ENCODE results near the gene ODC1. TPM values are rescaled to one million over a fixed set of nuclear protein-coding genes. Genes with fewer than 3 reads are reported as not detected.

The ODC1 gene
- total and polyA plus RNA-seq, 2 donors (not counting 1 experiment from before 2014, with no cell fraction given), result 86.4 to 89.3 TPM

DNA sequence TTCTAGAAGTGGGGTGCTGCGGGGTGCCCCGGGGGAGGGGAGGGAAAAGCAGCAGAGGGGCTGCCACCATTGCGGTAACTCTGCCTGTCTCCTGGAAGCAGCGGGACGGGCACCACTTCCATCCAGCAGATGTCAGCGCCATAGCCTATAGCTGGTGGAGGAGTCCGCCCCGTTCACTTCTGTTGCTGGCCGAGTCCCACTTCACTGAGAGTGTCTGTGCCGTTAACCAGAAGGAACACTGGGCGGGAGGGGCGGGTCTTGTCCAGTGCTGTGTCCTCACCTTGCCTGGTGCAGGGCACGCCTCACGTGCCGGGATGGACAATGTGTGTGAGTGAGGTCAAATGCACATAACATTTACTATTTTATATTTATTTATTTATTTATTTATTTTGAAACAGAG lies 19.3 kb upstream of the ODC1 start:
- Histone ChIP-seq H3K27ac (ENCODE audit: insufficient read depth, low read length) (no peak overlapping the region), H3K4me2 (ENCODE audit: extremely low read depth, insufficient read depth, low read length) (no peak overlapping the region), H2AFZ (ENCODE audit: low read length) (no peak overlapping the region), H3K36me3 (ENCODE audit: control insufficient read depth, insufficient read depth, low read length) (no peaks in the 10 kb centered on the region), H4K20me1 (ENCODE audit: control insufficient read depth, extremely low read depth, insufficient read depth, low read length) (no peaks in the 10 kb centered on the region), H3K27me3 (ENCODE audit: control insufficient read depth, insufficient read depth, low read length) (peaks cover 11% of the 10 kb centered on the region), H3K9ac (ENCODE audit: insufficient read depth, low read length) (no peak overlapping the region), H3K4me1 (ENCODE audit: control insufficient read depth, extremely low read depth, insufficient read depth, low read length) (no peaks in the 10 kb centered on the region), H3K79me2 (ENCODE audit: control insufficient read depth, insufficient read depth, low read length) (no peaks in the 10 kb centered on the region), H3K4me3 (replicated peaks in 1 of 4; ENCODE audit: control extremely low read depth in 1 of 4, insufficient read depth in 1 of 4, low read depth in 3 of 4, low read length in 4 of 4) (no peak overlapping the region), H3K9me3 (ENCODE audit: control insufficient read depth, insufficient read depth, low read depth, low read length) (no peaks in the 10 kb centered on the region)
- TF ChIP-seq EZH2 (IDR thresholded peaks at IDR 0.05; ENCODE audit: low read length, missing control alignments), result no peak
- TF ChIP-seq, protein P1, sequence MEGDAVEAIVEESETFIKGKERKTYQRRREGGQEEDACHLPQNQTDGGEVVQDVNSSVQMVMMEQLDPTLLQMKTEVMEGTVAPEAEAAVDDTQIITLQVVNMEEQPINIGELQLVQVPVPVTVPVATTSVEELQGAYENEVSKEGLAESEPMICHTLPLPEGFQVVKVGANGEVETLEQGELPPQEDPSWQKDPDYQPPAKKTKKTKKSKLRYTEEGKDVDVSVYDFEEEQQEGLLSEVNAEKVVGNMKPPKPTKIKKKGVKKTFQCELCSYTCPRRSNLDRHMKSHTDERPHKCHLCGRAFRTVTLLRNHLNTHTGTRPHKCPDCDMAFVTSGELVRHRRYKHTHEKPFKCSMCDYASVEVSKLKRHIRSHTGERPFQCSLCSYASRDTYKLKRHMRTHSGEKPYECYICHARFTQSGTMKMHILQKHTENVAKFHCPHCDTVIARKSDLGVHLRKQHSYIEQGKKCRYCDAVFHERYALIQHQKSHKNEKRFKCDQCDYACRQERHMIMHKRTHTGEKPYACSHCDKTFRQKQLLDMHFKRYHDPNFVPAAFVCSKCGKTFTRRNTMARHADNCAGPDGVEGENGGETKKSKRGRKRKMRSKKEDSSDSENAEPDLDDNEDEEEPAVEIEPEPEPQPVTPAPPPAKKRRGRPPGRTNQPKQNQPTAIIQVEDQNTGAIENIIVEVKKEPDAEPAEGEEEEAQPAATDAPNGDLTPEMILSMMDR (conservative IDR thresholded peaks at IDR 0.05 in 1 of 2, IDR thresholded peaks at IDR 0.05 in 1 of 2; ENCODE audit: low read depth in 1 of 2, low read length in 2 of 2), result no peak
- no peak for DNase-seq (ENCODE audit: low read depth in 2 of 2)

DNA sequence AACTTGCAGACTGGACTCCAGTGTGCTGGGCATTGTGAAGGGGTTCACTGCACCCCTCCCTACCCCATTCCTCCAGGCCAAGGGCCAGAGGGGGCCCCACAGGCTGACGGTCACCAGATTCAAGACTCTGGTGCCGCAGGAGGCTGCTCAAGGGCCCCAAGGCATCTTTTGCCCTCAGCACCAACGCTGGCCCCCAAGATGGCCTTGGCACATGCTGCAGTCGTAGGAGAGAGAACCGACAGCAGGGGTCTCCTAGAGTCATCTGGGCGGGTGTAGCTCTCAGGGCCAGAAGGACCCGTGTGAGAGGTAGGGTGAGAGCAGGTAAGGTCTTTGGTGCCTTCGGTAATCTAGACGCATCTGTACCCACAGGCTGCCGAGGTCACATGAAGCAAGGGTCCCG lies 18.7 kb upstream of the ODC1 start:
- no peaks in the 10 kb centered on the region for H3K4me1 ChIP-seq (ENCODE audit: control insufficient read depth, extremely low read depth, insufficient read depth, low read length)
- no peak overlapping the region for H3K4me2 ChIP-seq (ENCODE audit: extremely low read depth, insufficient read depth, low read length)
- no peak overlapping the region for H2AFZ ChIP-seq (ENCODE audit: low read length)
- H3K9ac ChIP-seq (ENCODE audit: insufficient read depth, low read length), result no peak overlapping the region
- no peaks in the 10 kb centered on the region for H4K20me1 ChIP-seq (ENCODE audit: control insufficient read depth, extremely low read depth, insufficient read depth, low read length)
- H3K9me3 ChIP-seq (ENCODE audit: control insufficient read depth, insufficient read depth, low read depth, low read length), result no peaks in the 10 kb centered on the region
- no peak for DNase-seq (ENCODE audit: low read depth in 2 of 2)
- peaks cover 11% of the 10 kb centered on the region for H3K27me3 ChIP-seq (ENCODE audit: control insufficient read depth, insufficient read depth, low read length)
- no peaks in the 10 kb centered on the region for H3K79me2 ChIP-seq (ENCODE audit: control insufficient read depth, insufficient read depth, low read length)
- no peaks in the 10 kb centered on the region for H3K36me3 ChIP-seq (ENCODE audit: control insufficient read depth, insufficient read depth, low read length)
- no peak overlapping the region for H3K27ac ChIP-seq (ENCODE audit: insufficient read depth, low read length)
- no peak for TF ChIP-seq EZH2 (IDR thresholded peaks at IDR 0.05; ENCODE audit: low read length, missing control alignments)
- TF ChIP-seq, protein P1 (conservative IDR thresholded peaks at IDR 0.05 in 1 of 2, IDR thresholded peaks at IDR 0.05 in 1 of 2; ENCODE audit: low read depth in 1 of 2, low read length in 2 of 2), result no peak
- no peak overlapping the region for H3K4me3 ChIP-seq (replicated peaks in 1 of 4; ENCODE audit: control extremely low read depth in 1 of 4, insufficient read depth in 1 of 4, low read depth in 3 of 4, low read length in 4 of 4)

DNA sequence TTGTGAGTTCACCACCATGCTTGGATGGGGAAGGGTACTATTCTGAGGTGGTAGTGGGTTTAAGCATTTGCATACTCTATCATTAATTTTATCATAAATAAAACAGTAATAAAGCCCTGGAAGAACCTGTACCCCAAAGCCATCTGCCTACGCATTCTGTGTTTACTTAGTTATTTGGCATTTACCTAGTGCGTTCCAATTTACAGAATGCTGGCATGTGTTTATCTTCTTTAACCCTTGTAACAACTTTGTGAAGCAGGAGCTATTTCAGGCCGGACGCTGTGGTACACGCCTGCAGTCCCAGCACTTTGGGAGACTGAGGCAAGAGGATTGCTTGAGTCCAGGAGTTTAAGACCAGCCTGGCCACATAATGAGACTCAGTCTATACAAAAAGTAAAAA lies 17.8 kb upstream of the ODC1 start:
- H3K36me3 ChIP-seq (ENCODE audit: control insufficient read depth, insufficient read depth, low read length), result no peaks in the 10 kb centered on the region
- no peak overlapping the region for H3K27ac ChIP-seq (ENCODE audit: insufficient read depth, low read length)
- no peak for DNase-seq (ENCODE audit: low read depth in 2 of 2)
- H4K20me1 ChIP-seq (ENCODE audit: control insufficient read depth, extremely low read depth, insufficient read depth, low read length), result no peaks in the 10 kb centered on the region
- no peaks in the 10 kb centered on the region for H3K9me3 ChIP-seq (ENCODE audit: control insufficient read depth, insufficient read depth, low read depth, low read length)
- no peak for TF ChIP-seq EZH2 (IDR thresholded peaks at IDR 0.05; ENCODE audit: low read length, missing control alignments)
- TF ChIP-seq, protein P1 (conservative IDR thresholded peaks at IDR 0.05 in 1 of 2, IDR thresholded peaks at IDR 0.05 in 1 of 2; ENCODE audit: low read depth in 1 of 2, low read length in 2 of 2), result no peak
- H2AFZ ChIP-seq (ENCODE audit: low read length), result no peak overlapping the region
- no peaks in the 10 kb centered on the region for H3K79me2 ChIP-seq (ENCODE audit: control insufficient read depth, insufficient read depth, low read length)
- no peak overlapping the region for H3K4me2 ChIP-seq (ENCODE audit: extremely low read depth, insufficient read depth, low read length)
- peaks cover 11% of the 10 kb centered on the region for H3K27me3 ChIP-seq (ENCODE audit: control insufficient read depth, insufficient read depth, low read length)
- no peaks in the 10 kb centered on the region for H3K4me1 ChIP-seq (ENCODE audit: control insufficient read depth, extremely low read depth, insufficient read depth, low read length)
- no peak overlapping the region for H3K4me3 ChIP-seq (replicated peaks in 1 of 4; ENCODE audit: control extremely low read depth in 1 of 4, insufficient read depth in 1 of 4, low read depth in 3 of 4, low read length in 4 of 4)
- no peak overlapping the region for H3K9ac ChIP-seq (ENCODE audit: insufficient read depth, low read length)

All from fibroblast of lung (primary cell).